SK-N-SH treated with all-trans-retinoic acid at 6 μM for 48 hours (cell line): Measurements from ENCODE around the gene KIAA1671.
"Not testable (repeated sequence)": the region's sequence is repeated elsewhere in the genome, so short reads cannot be mapped to it uniquely, and the experiment has no call there.

Experiments
- BACH2 ChIP-seq: fragments of 250-450 bp; sonication (Bioruptor Pico); IDR thresholded peaks from 2 replicates; pipeline ENCODE4 v1.9.0; 2021; ENCODE audit warnings: mild to moderate bottlenecking, borderline replicate concordance
- CSDC2 ChIP-seq: fragments of 250-450 bp; sonication (Bioruptor Pico); IDR thresholded peaks from 2 replicates; pipeline ENCODE4 v1.5.0; 2020; ENCODE audit warnings: mild to moderate bottlenecking, moderate library complexity
- ESRRG ChIP-seq: fragments of 250-450 bp; sonication (Bioruptor Pico); IDR thresholded peaks from 2 replicates; pipeline ENCODE4 v1.6.1; 2021; ENCODE audit warnings: mild to moderate bottlenecking
- RARB ChIP-seq: fragments of 250-450 bp; sonication (Bioruptor Pico); IDR thresholded peaks from 2 replicates; pipeline ENCODE4 v1.8.0; 2021; ENCODE audit warnings: mild to moderate bottlenecking, moderate library complexity

- TF ChIP-seq ESRRG, CSDC2, RARB, BACH2 (CRISPR knock-in tag): not testable (repeated sequence)
Observed at GRCh38 chr22:25204547-25204946, 252.0 kb downstream of the KIAA1671 start.
